Muscle of leg (tissue), 16 donors: ENCODE results near the gene GPR156. TPM values are rescaled to one million over a fixed set of nuclear protein-coding genes. Genes with fewer than 3 reads are reported as not detected.
A peak's percentile ranks its signal among the peaks of the same experiment; 100 is the strongest.
"Not testable (repeated sequence)": the region's sequence is repeated elsewhere in the genome, so short reads cannot be mapped to it uniquely, and the experiment has no call there.

Experiments used
- DNase-seq: peaks from one replicate; pipeline ENCODE4 v3.0.0; 2013
- H3K27ac ChIP-seq: one replicate; pipeline ENCODE4 v1.5.1; 2013; ENCODE audit warnings: mild to moderate bottlenecking, low read length, control low read depth
- H3K27me3 ChIP-seq: one replicate; pipeline ENCODE4 v1.6.1; 2013; ENCODE audit warnings: low read length; ENCODE audit not compliant: control insufficient read depth, insufficient read depth
- H3K36me3 ChIP-seq: one replicate; pipeline ENCODE4 v1.6.1; 2013; ENCODE audit warnings: low read length; ENCODE audit not compliant: control insufficient read depth, insufficient read depth
- H3K4me1 ChIP-seq: one replicate; pipeline ENCODE4 v1.6.1; 2013; ENCODE audit warnings: low read length; ENCODE audit not compliant: control insufficient read depth, insufficient read depth
- H3K4me3 ChIP-seq: one replicate; pipeline ENCODE4 v1.5.1; 2013; ENCODE audit warnings: low read length, control low read depth
- H3K9me3 ChIP-seq: replicated peaks from 2 replicates; pipeline ENCODE4 v1.6.1; 2013; ENCODE audit warnings: low read depth, low read length; ENCODE audit not compliant: control insufficient read depth
- WGBS: methylation state at CpG from one replicate; pipeline ENCODE4 v1.1.5; 2013; ENCODE audit warnings: missing lambda C conversion rate; ENCODE audit not compliant: insufficient coverage; 5-methylcytosine and 5-hydroxymethylcytosine counted together
- long read RNA-seq, 11 donors: transcript quantifications; one replicate each; lab custom pipeline, GENCODE V29; 2026
- polyA plus RNA-seq, 8 donors: library from polyadenylated mRNA; unstranded; fragments of 120-200 nt; gene quantifications; one replicate each; pipeline versions ENCODE4 v1.2.1 to v1.2.3, GENCODE V29; 2013; ENCODE audit warnings: inconsistent platforms in 1 of 8, low replicate concordance in 1 of 8; ENCODE audit not compliant: insufficient read length in 8 of 8, insufficient read depth in 1 of 8
- total RNA-seq: library from RNA; stranded (reverse); fragments of 120-200 nt; gene quantifications from one replicate; pipeline ENCODE4 v1.2.4, GENCODE V29; 2013

Gene GPR156
- total RNA-seq (2.1 TPM), polyA plus RNA-seq (1 to 10 TPM; 1.6 to 3.1 (median 2.2) TPM)
- long read RNA-seq, donor 1, result 0 reads
- long read RNA-seq, donor 2, result 0 reads
- long read RNA-seq, donor 3, result 0 reads
- long read RNA-seq, donor 4, result 0 reads
- long read RNA-seq, donor 5, result 0 reads
- long read RNA-seq, donor 6, result 0 reads
- long read RNA-seq, donor 7, full-length matches to known transcripts, result 1 of 1 reads
- long read RNA-seq, donor 7, partial matches to known transcripts, result 0 of 1 reads
- long read RNA-seq, donor 7, other reads (novel, unspliced or antisense), result 0 of 1 reads
- long read RNA-seq, donor 8, result 0 reads
- long read RNA-seq, donor 9, full-length matches to known transcripts, result 1 of 1 reads
- long read RNA-seq, donor 9, partial matches to known transcripts, result 0 of 1 reads
- long read RNA-seq, donor 9, other reads (novel, unspliced or antisense), result 0 of 1 reads
- long read RNA-seq, donor 10, result 0 reads
- long read RNA-seq, donor 11, result 0 reads

DNA sequence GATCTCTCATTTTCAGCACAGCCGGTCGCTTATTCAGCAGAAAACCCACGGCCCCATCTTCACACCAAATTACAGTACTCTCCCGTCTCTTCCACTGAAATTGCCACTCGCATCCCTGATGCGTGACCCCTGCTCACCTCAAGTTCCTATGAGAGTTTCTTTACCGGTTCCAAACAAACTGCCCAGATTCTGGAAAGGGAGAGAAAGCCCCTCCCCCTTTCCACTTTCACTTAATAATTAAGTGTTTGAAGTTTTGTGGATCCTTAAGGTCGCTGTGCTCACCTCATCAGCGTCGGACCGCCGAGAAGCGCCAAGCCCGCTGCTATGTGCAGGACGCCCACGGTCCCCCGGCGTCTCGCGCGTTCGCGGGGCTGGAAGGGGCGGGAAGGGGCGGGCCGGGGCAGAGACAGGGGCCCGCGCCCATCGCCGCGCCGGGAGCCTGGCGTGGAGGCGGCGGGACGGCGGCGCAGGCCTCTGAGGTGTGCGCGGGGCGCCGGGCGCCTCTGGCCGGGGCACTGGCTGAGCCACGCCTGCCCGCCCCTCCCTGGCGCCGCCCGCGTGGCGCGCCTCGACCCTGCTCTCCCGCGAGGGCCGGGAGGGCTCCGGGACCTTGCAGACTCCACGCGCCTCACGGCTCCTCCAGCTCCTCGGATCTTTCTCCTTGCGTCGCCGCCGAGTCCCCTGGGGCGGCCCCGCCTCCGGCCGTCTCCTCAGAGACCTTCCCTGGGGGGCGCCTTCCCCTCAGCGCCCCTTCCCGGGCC lies at the start of gene GPR156:
Gene GPR156 (minus strand): TSS at position 476 of the 761 bp plus-strand sequence. CDS start 41,124 bp downstream, outside the sequence.
- whole genome bisulfite sequencing, result 2% methylated on average over 68 of the region's 72 CpGs
- H3K4me3 ChIP-seq, result peak within 1 kb of the TSS; percentile 54
- H3K4me1 ChIP-seq, result peaks cover 3% of the 10 kb centered on the region
- DNase-seq, result peak; percentile 23
- no peaks in the 10 kb centered on the region for H3K36me3 ChIP-seq
- H3K27me3 ChIP-seq, result peaks cover 12% of the 10 kb centered on the region
- H3K27ac ChIP-seq, result no peak within 1 kb of the TSS
- H3K9me3 ChIP-seq, result no peaks in the 10 kb centered on the region

DNA sequence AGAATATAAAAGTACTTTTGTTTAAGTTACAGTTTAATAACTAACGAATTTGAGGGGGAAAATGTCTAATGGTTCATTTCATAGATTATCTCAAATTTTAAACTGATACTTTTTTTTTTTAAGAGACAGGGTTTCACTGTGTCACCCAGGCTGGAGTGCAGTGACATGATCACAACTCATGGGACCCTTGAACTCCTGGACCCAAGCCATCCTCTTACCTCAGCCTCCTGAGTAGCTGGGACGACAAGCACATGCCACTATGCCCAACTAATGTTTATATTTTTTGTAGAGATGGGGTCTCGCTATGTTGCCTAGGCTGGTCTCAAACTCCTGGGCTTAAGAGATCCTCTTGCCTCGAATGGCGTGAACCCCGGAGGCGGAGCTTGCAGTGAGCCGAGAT lies 47.6 kb upstream of the GPR156 start:
- Histone ChIP-seq H3K9me3 (no peaks in the 10 kb centered on the region), H3K27ac (no peak overlapping the region), H3K27me3 (no peaks in the 10 kb centered on the region), H3K36me3 (peaks cover 16% of the 10 kb centered on the region), H3K4me3 (no peak overlapping the region), H3K4me1 (no peaks in the 10 kb centered on the region)
- no peak for DNase-seq
- 96% methylated on average over 4 of the region's 8 CpGs for WGBS

DNA sequence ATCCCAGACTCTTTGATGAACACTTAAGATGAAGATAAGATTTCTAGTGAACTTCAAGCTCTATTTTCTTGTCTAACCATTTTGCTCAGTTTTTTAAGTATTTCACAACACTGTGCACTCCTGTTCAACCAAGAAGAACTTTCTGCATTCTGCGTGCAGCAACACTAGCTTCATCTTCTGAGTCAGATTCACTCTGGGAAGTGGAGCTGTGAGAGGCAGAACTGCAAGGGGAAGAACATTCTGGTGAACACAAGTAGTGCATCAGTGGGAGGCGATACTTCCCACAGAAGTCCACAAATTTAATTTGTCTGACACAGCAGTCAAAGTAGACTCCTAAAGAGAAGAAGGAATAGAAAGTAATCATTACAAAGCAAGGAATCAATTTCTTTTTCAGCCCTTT lies 46.1 kb upstream of the GPR156 start:
- peaks cover 16% of the 10 kb centered on the region for H3K36me3 ChIP-seq
- H3K27ac ChIP-seq, result no peak overlapping the region
- H3K4me1 ChIP-seq, result no peaks in the 10 kb centered on the region
- no peaks in the 10 kb centered on the region for H3K9me3 ChIP-seq
- H3K27me3 ChIP-seq, result no peaks in the 10 kb centered on the region
- no peak overlapping the region for H3K4me3 ChIP-seq
- no peak for DNase-seq
- WGBS, result no CpG with 5 or more reads among the region's 2 CpGs

DNA sequence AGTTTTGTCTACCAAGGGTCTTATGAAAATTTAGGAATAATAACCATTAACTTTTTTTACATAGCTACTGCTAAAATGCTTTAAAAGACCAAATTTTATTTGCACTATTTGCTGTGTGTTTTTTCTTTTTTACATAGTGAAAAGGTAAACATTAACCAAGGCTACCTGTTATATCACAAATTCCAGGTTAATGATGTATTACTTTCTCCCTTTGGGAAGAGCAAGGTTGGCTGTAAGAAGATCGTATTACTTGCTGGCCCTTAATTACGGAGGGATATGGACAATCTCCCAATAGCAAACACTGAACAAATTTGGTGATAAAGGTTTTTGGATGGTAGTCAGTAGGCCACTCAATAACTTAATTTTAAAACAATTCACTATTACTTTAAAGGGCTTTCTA lies 41.8 kb upstream of the GPR156 start:
- peaks cover 8% of the 10 kb centered on the region for H3K36me3 ChIP-seq
- H3K4me1 ChIP-seq, result no peaks in the 10 kb centered on the region
- no peaks in the 10 kb centered on the region for H3K27me3 ChIP-seq
- H3K4me3 ChIP-seq, result no peak overlapping the region
- no CpG with 5 or more reads among the region's 2 CpGs for WGBS
- H3K27ac ChIP-seq, result no peak overlapping the region
- DNase-seq, result no peak
- H3K9me3 ChIP-seq, result no peaks in the 10 kb centered on the region

DNA sequence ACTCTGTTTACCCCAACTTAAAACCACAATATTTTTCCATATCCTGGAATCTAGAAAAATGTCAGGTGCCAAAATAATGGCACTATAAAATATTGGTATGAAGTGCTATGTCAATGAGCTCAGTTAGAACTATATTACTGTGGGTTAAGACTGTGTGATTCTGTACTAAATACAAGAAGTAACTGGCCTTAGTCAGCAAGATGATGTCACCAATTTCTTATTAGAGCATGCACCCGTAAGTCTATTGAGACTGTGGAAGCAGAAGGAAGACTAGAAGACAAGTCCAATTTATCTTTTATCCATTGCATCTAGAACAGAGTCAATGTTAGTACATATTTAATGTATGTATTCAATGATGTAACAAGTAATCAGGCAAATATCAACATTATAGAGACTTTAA lies 39.2 kb upstream of the GPR156 start:
- no peak overlapping the region for H3K4me3 ChIP-seq
- no peaks in the 10 kb centered on the region for H3K4me1 ChIP-seq
- DNase-seq, result peak; percentile 16
- no peaks in the 10 kb centered on the region for H3K27me3 ChIP-seq
- H3K36me3 ChIP-seq, result peaks cover 5% of the 10 kb centered on the region
- H3K27ac ChIP-seq, result no peak overlapping the region
- WGBS, result no CpG with 5 or more reads among the region's 1 CpG
- H3K9me3 ChIP-seq, result peaks cover 4% of the 10 kb centered on the region

DNA sequence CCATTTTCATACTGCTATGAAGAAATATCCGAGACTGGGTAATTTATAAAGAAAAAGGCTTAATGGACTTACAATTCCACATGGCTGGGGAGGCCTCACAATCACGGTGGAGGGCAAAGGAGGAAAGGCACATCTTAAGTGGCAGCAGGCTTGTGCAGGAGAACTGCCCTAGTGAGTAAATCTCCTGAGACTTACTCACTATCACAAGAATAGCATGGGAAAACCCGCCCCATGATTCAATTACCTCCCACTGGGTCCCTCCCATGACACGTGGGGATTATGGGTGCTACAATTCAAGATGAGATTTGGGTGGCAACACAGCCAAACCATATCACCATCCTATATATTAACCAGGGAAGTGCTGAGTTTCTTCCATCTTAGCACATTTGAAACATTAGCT lies 38.7 kb upstream of the GPR156 start:
- H3K27me3 ChIP-seq, result not testable (repeated sequence)

DNA sequence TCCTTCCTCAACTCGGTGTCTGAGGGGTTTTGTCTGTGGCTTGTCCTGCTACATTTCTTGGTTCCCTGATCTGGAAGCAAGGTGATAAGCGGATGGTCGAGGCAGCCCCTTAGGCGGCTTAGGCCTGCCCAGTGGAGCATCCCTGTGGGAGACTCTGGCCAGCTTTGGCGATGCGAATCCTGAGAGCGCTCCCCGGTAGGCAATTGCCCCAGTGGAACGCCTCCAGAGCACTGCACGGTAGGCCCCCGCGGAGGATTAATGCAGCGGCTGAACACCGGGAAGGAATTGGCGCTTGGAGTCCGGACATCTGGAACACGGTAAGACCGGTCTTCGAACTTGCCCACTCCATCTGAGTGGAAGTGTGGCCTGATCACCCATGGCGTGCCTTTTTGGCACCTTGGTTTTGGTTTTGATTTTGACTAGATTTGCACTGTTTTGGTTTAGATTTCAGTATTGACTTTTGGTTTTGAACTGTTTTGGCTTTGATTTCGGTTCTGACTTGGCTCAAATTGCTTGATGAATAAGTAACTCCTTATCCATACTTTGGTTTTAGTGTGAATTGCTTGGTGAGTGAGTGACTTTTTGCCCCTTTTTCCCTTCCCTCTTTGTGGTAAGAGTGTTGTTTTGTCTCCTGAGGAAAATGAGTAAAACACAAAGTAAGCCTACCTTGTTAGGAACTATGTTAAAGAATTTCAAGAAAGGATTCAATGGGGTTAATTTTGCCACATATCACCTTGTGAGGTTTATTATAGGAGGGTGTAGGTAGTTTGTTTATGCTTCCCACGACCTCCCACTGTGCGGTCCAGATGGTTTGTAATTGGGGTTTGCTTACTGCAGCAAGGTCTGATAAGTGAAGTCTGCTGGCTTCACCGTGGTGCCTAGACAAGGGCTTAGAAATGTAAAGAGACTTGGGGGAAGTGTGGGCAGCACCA lies 27.1 kb upstream of the GPR156 start:
- Histone ChIP-seq H3K27ac (no peak overlapping the region), H3K9me3 (peaks cover 5% of the 10 kb centered on the region), H3K27me3 (no peaks in the 10 kb centered on the region), H3K36me3 (no peaks in the 10 kb centered on the region), H3K4me3 (no peak overlapping the region), H3K4me1 (no peaks in the 10 kb centered on the region)
- DNase-seq, result no peak
- 92% methylated on average over 22 of the region's 24 CpGs for WGBS

More for the DNA sequence above, 38.7 kb upstream of the GPR156 start:
- H3K4me1 ChIP-seq, DNase-seq, H3K27ac ChIP-seq, H3K36me3 ChIP-seq, H3K9me3 ChIP-seq, H3K4me3 ChIP-seq: not testable (repeated sequence)
- no CpG with 5 or more reads among the region's 4 CpGs for WGBS

DNA sequence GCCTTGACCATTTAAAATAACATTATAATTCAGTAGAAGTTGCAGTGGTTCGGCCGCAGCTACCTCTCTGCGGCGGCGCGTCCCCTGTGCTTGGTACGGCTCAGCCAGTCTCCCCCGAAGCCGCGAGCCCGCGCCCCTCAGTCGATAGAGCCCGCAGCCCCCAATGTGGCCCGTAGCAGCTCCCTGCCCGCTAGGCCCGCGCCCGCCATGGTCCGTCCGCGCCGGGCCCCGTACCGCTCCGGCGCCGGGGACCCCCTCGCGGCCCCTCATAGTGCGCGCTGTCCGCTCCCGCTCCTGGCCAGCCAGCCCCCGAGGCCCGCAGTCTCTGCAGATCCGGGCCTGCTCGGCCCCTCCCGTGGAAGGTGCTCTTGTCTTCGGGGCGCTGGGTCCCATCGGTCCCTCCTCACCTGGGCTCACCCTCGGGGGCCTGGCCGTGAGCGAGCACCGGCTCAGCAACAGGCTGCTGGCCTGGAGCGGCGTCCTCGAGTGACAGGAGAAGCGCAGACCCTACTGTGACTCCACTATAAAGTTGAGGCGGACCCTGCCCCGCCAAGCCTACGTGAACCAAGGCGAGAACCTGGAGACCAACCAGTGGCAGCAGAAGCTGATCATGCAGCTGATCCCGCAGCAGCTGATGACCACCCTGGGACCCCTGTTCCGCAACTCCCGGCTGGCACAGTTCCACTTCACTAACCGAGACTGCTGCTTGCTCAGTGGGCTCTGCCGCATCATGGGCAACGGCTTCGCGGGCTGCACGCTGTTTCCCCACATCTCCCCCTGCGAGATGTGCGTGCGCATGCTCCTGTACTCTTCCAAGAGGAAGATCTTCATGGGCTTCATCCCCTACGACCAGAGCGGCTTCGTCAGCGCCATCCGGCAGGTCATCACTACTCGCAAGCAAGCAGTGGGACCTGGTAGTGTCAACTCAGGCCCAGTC lies 21.8 kb upstream of the GPR156 start:
- Histone ChIP-seq H3K4me3 (no peak overlapping the region), H3K27ac (no peak overlapping the region), H3K36me3 (no peaks in the 10 kb centered on the region), H3K27me3 (no peaks in the 10 kb centered on the region), H3K9me3 (no peaks in the 10 kb centered on the region), H3K4me1 (peaks cover 3% of the 10 kb centered on the region)
- 75% methylated on average over 54 of the region's 72 CpGs for WGBS
- no peak for DNase-seq

DNA sequence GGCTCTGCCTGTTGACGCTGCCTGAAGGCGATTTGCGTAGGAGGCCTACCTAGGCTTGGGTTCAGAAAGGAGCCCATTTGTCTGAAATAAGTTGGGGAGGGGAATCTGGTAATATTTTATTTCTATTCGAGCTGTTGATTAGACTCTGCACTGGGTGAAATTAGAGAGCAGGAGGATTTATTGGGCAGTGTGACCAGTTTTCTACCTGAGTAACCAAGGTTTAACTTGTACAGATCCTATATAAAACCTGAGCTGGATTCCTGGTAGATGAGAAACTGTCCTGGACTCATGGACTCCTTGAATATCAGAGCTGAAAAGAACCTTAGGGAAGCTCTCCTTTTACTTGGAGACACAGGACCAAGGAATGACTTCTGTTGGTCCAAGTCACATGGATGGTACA lies 19.6 kb upstream of the GPR156 start:
- Histone ChIP-seq H3K36me3 (no peaks in the 10 kb centered on the region), H3K27ac (no peak overlapping the region), H3K4me3 (no peak overlapping the region), H3K4me1 (peaks cover 3% of the 10 kb centered on the region), H3K27me3 (no peaks in the 10 kb centered on the region), H3K9me3 (no peaks in the 10 kb centered on the region)
- 100% methylated on average over 3 of the region's 4 CpGs for WGBS
- no peak for DNase-seq
